IMR-90 (cell line): ENCODE results near the gene SOX4. TPM values are rescaled to one million over a fixed set of nuclear protein-coding genes. Genes with fewer than 3 reads are reported as not detected.

Experiments used
- ATAC-seq: fragments of 200-7000 bp; cut with Tn5 transposase; 2 replicates; pipeline ENCODE4 v1.9.1; 2020; ENCODE audit warnings: low read depth, mild to moderate bottlenecking, moderate library complexity
- BruUV-seq: library from RNA; stranded (reverse); fragments of 400-500 nt; replicated peaks from 2 replicates; lab custom pipeline; 2021; lab: Mats Ljungman, UMichigan
- CTCF ChIA-PET: fragments of 300-600 bp; formaldehyde crosslinking; extraction: SDS; loops from one replicate; lab custom pipeline; 2021; ENCODE audit warnings: antibody characterized with exemption; lab: Yijun Ruan, JAX
- POLR2A ChIA-PET: fragments of 300-600 bp; sonication (Branson Sonifier 250); formaldehyde crosslinking; loops from one replicate; lab custom pipeline; 2022; ENCODE audit warnings: antibody characterized with exemption; ENCODE audit not compliant: unreplicated experiment; lab: Charles Lee
- DNase-seq: peaks from one replicate; pipeline ENCODE4 v3.0.0; 2013
- H2AFZ ChIP-seq: replicated peaks from 2 replicates; pipeline ENCODE3; 2013; ENCODE audit warnings: low read length, mild to moderate bottlenecking; ENCODE audit not compliant: poor library complexity
- H2AK5ac ChIP-seq: 2 replicates; pipeline ENCODE4 v1.6.1; 2013; ENCODE audit warnings: low read depth, low read length, inconsistent platforms
- H2AK9ac ChIP-seq: replicated peaks from 2 replicates; pipeline ENCODE3; 2013; ENCODE audit warnings: mild to moderate bottlenecking, low read depth, low read length, moderate library complexity; ENCODE audit not compliant: poor library complexity
- H2BK120ac ChIP-seq: 2 replicates; pipeline ENCODE4 v1.6.1; 2013; ENCODE audit warnings: low read depth, low read length, inconsistent platforms
- H2BK15ac ChIP-seq: 3 replicates; pipeline ENCODE4 v1.6.1; 2013; ENCODE audit warnings: low read depth, low read length, inconsistent platforms
- H2BK20ac ChIP-seq: 2 replicates; pipeline ENCODE4 v1.6.1; 2013; ENCODE audit warnings: low read depth, mild to moderate bottlenecking, inconsistent platforms, low read length, moderate library complexity
- H2BK5ac ChIP-seq: 2 replicates; pipeline ENCODE4 v1.6.1; 2013; ENCODE audit warnings: mild to moderate bottlenecking, low read depth, low read length, inconsistent platforms; ENCODE audit not compliant: poor library complexity, severe bottlenecking
- H3K14ac ChIP-seq: replicated peaks from 2 replicates; pipeline ENCODE4 v1.6.1; 2013; ENCODE audit warnings: low read depth, low read length, inconsistent platforms
- H3K18ac ChIP-seq: 2 replicates; pipeline ENCODE4 v1.6.1; 2013; ENCODE audit warnings: low read depth, low read length, control low read depth
- H3K23ac ChIP-seq: 2 replicates; pipeline ENCODE4 v1.6.1; 2013; ENCODE audit warnings: low read depth, low read length, inconsistent platforms
- H3K27ac ChIP-seq: 2 replicates; pipeline ENCODE4 v1.5.1; 2013; ENCODE audit warnings: mild to moderate bottlenecking, control low read depth, low read length; ENCODE audit not compliant: insufficient read depth
- H3K27me3 ChIP-seq: 2 replicates; pipeline ENCODE4 v1.6.1; 2013; ENCODE audit warnings: low read length; ENCODE audit not compliant: control insufficient read depth, insufficient read depth
- H3K36me3 ChIP-seq: 2 replicates; pipeline ENCODE4 v1.6.1; 2013; ENCODE audit warnings: low read length, mixed read lengths; ENCODE audit not compliant: control insufficient read depth, insufficient read depth
- H3K4ac ChIP-seq: 2 replicates; pipeline ENCODE4 v1.6.1; 2013; ENCODE audit warnings: low read depth, low read length, inconsistent platforms
- H3K4me1 ChIP-seq: 2 replicates; pipeline ENCODE4 v1.6.1; 2013; ENCODE audit warnings: low read length, mixed read lengths; ENCODE audit not compliant: control insufficient read depth, insufficient read depth
- H3K4me2 ChIP-seq: 2 replicates; pipeline ENCODE4 v1.6.1; 2013; ENCODE audit warnings: low read depth, mild to moderate bottlenecking, control low read depth, low read length, moderate library complexity
- H3K4me3 ChIP-seq: 2 replicates; pipeline ENCODE4 v1.5.1; 2013; ENCODE audit warnings: low read depth, mild to moderate bottlenecking, control low read depth, low read length, moderate library complexity; ENCODE audit not compliant: insufficient read depth
- H3K56ac ChIP-seq: 2 replicates; pipeline ENCODE4 v1.6.1; 2013; ENCODE audit warnings: low read length, inconsistent platforms; ENCODE audit not compliant: insufficient read depth; ENCODE audit errors: extremely low read depth
- H3K79me1 ChIP-seq, 2 experiments: 2 replicates each; pipeline ENCODE4 v1.6.1; 2013; ENCODE audit warnings: low read length in 2 of 2, inconsistent platforms in 1 of 2, low read depth in 1 of 2
- H3K9ac ChIP-seq: 2 replicates; pipeline ENCODE4 v1.6.1; 2013; ENCODE audit warnings: low read depth, low read length, control low read depth
- H3K9me1 ChIP-seq: 2 replicates; pipeline ENCODE4 v1.6.1; 2013; ENCODE audit warnings: low read length, inconsistent platforms; ENCODE audit not compliant: insufficient read depth
- H3K9me3 ChIP-seq: 2 replicates; pipeline ENCODE4 v1.6.1; 2013; ENCODE audit warnings: low read length; ENCODE audit not compliant: control insufficient read depth, insufficient read depth
- H4K20me1 ChIP-seq: 2 replicates; pipeline ENCODE4 v1.6.1; 2013; ENCODE audit warnings: low read length, inconsistent platforms; ENCODE audit not compliant: insufficient read depth
- H4K5ac ChIP-seq: 2 replicates; pipeline ENCODE4 v1.6.1; 2013; ENCODE audit warnings: mild to moderate bottlenecking, low read depth, low read length, control low read depth
- H4K8ac ChIP-seq, 2 experiments: 2 replicates each; pipeline ENCODE4 v1.6.1; 2013; ENCODE audit warnings: low read depth in 2 of 2, low read length in 2 of 2, control low read depth in 1 of 2, inconsistent platforms in 1 of 2
- H4K91ac ChIP-seq: 2 replicates; pipeline ENCODE4 v1.6.1; 2013; ENCODE audit warnings: low read depth, low read length, inconsistent platforms; ENCODE audit not compliant: insufficient read depth
- BHLHE40 ChIP-seq: fragments of 150-350 bp; IDR thresholded peaks from 2 replicates; pipeline ENCODE4 v1.6.1; 2016; ENCODE audit warnings: mild to moderate bottlenecking, low read depth, low read length
- CEBPB ChIP-seq: IDR thresholded peaks from 2 replicates; pipeline ENCODE4 v1.6.1; 2012; ENCODE audit warnings: low read depth, low read length, improper control_type of control experiment
- CHD1 ChIP-seq: IDR thresholded peaks from 2 replicates; pipeline ENCODE4 v1.6.1; 2012; ENCODE audit warnings: low read depth, low read length, improper control_type of control experiment
- CTCF ChIP-seq: conservative IDR thresholded peaks from 2 replicates; pipeline ENCODE4 v1.5.1; 2012; ENCODE audit warnings: mild to moderate bottlenecking, low read depth, low read length, improper control_type of control experiment
- ELK1 ChIP-seq: fragments of 150-350 bp; IDR thresholded peaks from 2 replicates; pipeline ENCODE4 v1.6.1; 2016; ENCODE audit warnings: low read depth, mild to moderate bottlenecking, low read length, moderate library complexity, borderline replicate concordance
- FOS ChIP-seq: fragments of 150-350 bp; IDR thresholded peaks from 2 replicates; pipeline ENCODE4 v1.6.1; 2016; ENCODE audit warnings: low read depth, low read length
- MAFK ChIP-seq: IDR thresholded peaks from 2 replicates; pipeline ENCODE4 v1.6.1; 2012; ENCODE audit warnings: low read depth, low read length, improper control_type of control experiment
- MAZ ChIP-seq: IDR thresholded peaks from 2 replicates; pipeline ENCODE4 v1.6.1; 2012; ENCODE audit warnings: low read depth, mild to moderate bottlenecking, low read length, improper control_type of control experiment, moderate library complexity, borderline replicate concordance
- MXI1 ChIP-seq: IDR thresholded peaks from 2 replicates; pipeline ENCODE4 v1.6.1; 2012; ENCODE audit warnings: low read depth, mild to moderate bottlenecking, low read length, moderate library complexity, borderline replicate concordance
- NFE2L2 ChIP-seq: fragments of 150-350 bp; IDR thresholded peaks from 2 replicates; pipeline ENCODE4 v1.6.1; 2016; ENCODE audit warnings: low read depth, mild to moderate bottlenecking, low read length
- POLR2A ChIP-seq: IDR thresholded peaks from 2 replicates; pipeline ENCODE4 v1.6.1; 2012; ENCODE audit warnings: mild to moderate bottlenecking, low read depth, low read length
- RAD21 ChIP-seq: IDR thresholded peaks from 2 replicates; pipeline ENCODE4 v1.6.1; 2012; ENCODE audit warnings: low read length, improper control_type of control experiment
- RCOR1 ChIP-seq: IDR thresholded peaks from 2 replicates; pipeline ENCODE4 v1.6.1; 2012; ENCODE audit warnings: mild to moderate bottlenecking, low read length, improper control_type of control experiment; ENCODE audit not compliant: insufficient replicate concordance
- RFX5 ChIP-seq: IDR thresholded peaks from 2 replicates; pipeline ENCODE4 v1.8.0; 2012; ENCODE audit warnings: low read depth, mild to moderate bottlenecking, low read length, moderate library complexity
- SMC3 ChIP-seq: fragments of 150-350 bp; IDR thresholded peaks from 2 replicates; pipeline ENCODE4 v1.6.1; 2016; ENCODE audit warnings: low read depth, mild to moderate bottlenecking, antibody characterized with exemption, low read length, moderate library complexity
- USF2 ChIP-seq: fragments of 150-350 bp; IDR thresholded peaks from 2 replicates; pipeline ENCODE4 v1.6.1; 2017; ENCODE audit warnings: mild to moderate bottlenecking, antibody characterized with exemption, low read length, low read depth
- WGBS, 2 experiments: methylation state at CpG; one replicate each; pipeline versions ENCODE4 v1.1.5 to v1.1.7; 2013; ENCODE audit warnings: missing lambda C conversion rate in 2 of 2; ENCODE audit not compliant: insufficient read length in 1 of 2; ENCODE audit errors: extremely low coverage in 2 of 2; 5-methylcytosine and 5-hydroxymethylcytosine counted together
- dilution Hi-C: fragments of 300-500 bp; cut with HindIII; formaldehyde crosslinking; loops from one replicate; pipeline ENCODE4 v1.14.3; 2018; ENCODE audit warnings: low sequenced_read_pairs; ENCODE audit not compliant: unreplicated experiment
- in situ Hi-C: fragments of 300-500 bp; cut with MboI; formaldehyde crosslinking; loops from 3 replicates; pipeline ENCODE4 v1.14.3; 2019; ENCODE audit warnings: low sequenced_read_pairs, inconsistent platforms, mixed read lengths
- intact Hi-C: fragments of 100-400 bp; cut with micrococcal nuclease; formaldehyde crosslinking; loops from 2 replicates; pipeline ENCODE4 v1.10.0; 2022
- polyA plus RNA-seq, 3 experiments: library from polyadenylated mRNA; depleted of rRNA; stranded (reverse); fragments of >200 nt; gene quantifications; 2 replicates each; pipeline ENCODE4 v1.2.3, GENCODE V29; 2012; ENCODE audit warnings: low replicate concordance in 1 of 3
- total RNA-seq: library from RNA; depleted of rRNA; stranded (reverse); fragments of >200 nt; gene quantifications from 2 replicates; pipeline ENCODE4 v1.2.3, GENCODE V29; 2012

SOX4 gene
- total and polyA plus RNA-seq, 2 of the 4 experiments (the other 2 are of a cell fraction), result 4.7 to 4.8 TPM

GRCh38 chr6:21610341-21610740 is 16.8 kb downstream of the SOX4 start:
- Histone ChIP-seq H2AK9ac (no peak overlapping the region), H3K27ac (no peak overlapping the region), H2AFZ (no peak overlapping the region), H3K9ac (no peak overlapping the region), H3K18ac (no peak overlapping the region), H3K9me3 (no peaks in the 10 kb centered on the region), H4K20me1 (no peaks in the 10 kb centered on the region), H3K4ac (no peak overlapping the region), H2BK15ac (no peak overlapping the region), H3K9me1 (no peaks in the 10 kb centered on the region), H4K91ac (no peak overlapping the region), H3K4me1 (no peaks in the 10 kb centered on the region), H3K14ac (no peak overlapping the region), H4K8ac (no peak overlapping the region), H3K4me3 (no peak overlapping the region), H2AK5ac (no peak overlapping the region), H3K4me2 (no peak overlapping the region), H2BK20ac (no peak overlapping the region), H2BK5ac (no peak overlapping the region), H2BK120ac (no peak overlapping the region), H3K56ac (no peak overlapping the region), H3K36me3 (no peaks in the 10 kb centered on the region), H3K23ac (no peak overlapping the region), H3K27me3 (no peaks in the 10 kb centered on the region), H3K79me1 (no peaks in the 10 kb centered on the region), H4K5ac (no peak overlapping the region)
- intact Hi-C loops, result no loop called here
- CTCF ChIA-PET, result no interaction called here
- TF ChIP-seq FOS (no peak), NFE2L2 (no peak), BHLHE40 (no peak), RCOR1 (no peak), ELK1 (no peak), MXI1 (no peak), RFX5 (no peak), RAD21 (no peak), SMC3 (no peak), USF2 (no peak), CTCF (no peak), CEBPB (no peak), POLR2A (no peak), MAZ (no peak), CHD1 (no peak), MAFK (no peak)
- no CpG with 5 or more reads among the region's 5 CpGs for WGBS, 2 experiments
- dilution Hi-C loops, result no loop called here
- in situ Hi-C loops, result no loop called here
- POLR2A ChIA-PET, result no interaction called here
- no TSS peak for BruUV-seq
- ATAC-seq (no peak), DNase-seq (no peak)
